Ovary (tissue), 9 donors: ENCODE results near the gene CISTR. TPM values are rescaled to one million over a fixed set of nuclear protein-coding genes. Genes with fewer than 3 reads are reported as not detected.

Experiments
- DNase-seq, 5 donors: peaks; one replicate each; pipeline ENCODE4 v3.0.0-alpha.2; 2019 to 2020
- H3K27ac ChIP-seq, 2 donors: fragments of 200-600 bp; one replicate each; pipeline versions ENCODE4 v1.5.1 to v1.8.0; 2019 to 2022
- H3K27me3 ChIP-seq: fragments of 200-600 bp; one replicate; pipeline ENCODE4 v1.8.0; 2022
- H3K36me3 ChIP-seq: fragments of 200-600 bp; sonication (generic); one replicate; pipeline ENCODE4 v1.5.1; 2019
- H3K4me1 ChIP-seq: one replicate; pipeline ENCODE4 v1.8.1; 2013; ENCODE audit warnings: mild to moderate bottlenecking, moderate library complexity; ENCODE audit not compliant: insufficient read depth
- H3K4me3 ChIP-seq: fragments of 200-600 bp; sonication (generic); one replicate; pipeline ENCODE4 v1.5.1; 2017
- H3K9me3 ChIP-seq, 2 donors: fragments of 200-600 bp in 1 of 2; sonication (generic) in 1 of 2; one replicate each; pipeline versions ENCODE4 v1.5.1 to v1.8.1; 2013 to 2019; ENCODE audit warnings: mild to moderate bottlenecking in 1 of 2, moderate library complexity in 1 of 2
- EP300 ChIP-seq: sonication (generic); formaldehyde crosslinking; IDR thresholded peaks from one replicate; pipeline ENCODE4 v1.6.1; 2017; ENCODE audit warnings: antibody characterized with exemption
- POLR2A ChIP-seq: fragments of 450-650 bp; IDR thresholded peaks from one replicate; pipeline ENCODE4 v1.6.1; 2017; ENCODE audit warnings: antibody characterized with exemption, mild to moderate bottlenecking, moderate library complexity
- WGBS, 3 donors: extraction: QIAGEN DNeasy Blood & Tissue Kit in 1 of 3; methylation state at CpG; one replicate each; pipeline versions ENCODE4 v1.1.5 to v1.1.7; 2013 to 2017; 5-methylcytosine and 5-hydroxymethylcytosine counted together
- intact Hi-C, 4 donors: fragments of 100-400 bp; cut with DNase I; formaldehyde crosslinking; loops; one replicate each; pipeline versions ENCODE4 v1.11.0 to v1.15.1; 2022 to 2023
- polyA plus RNA-seq, 2 donors: library from polyadenylated mRNA; stranded (reverse); fragments of 200-250 nt in 1 of 2; fragments of 350-450 nt in 1 of 2; fragmentation: Illumina TruSeq in 1 of 2; extraction: RNeasy Lipid Tissue Mini Kit (QIAGEN cat#74804) in 1 of 2; gene quantifications; one replicate each; pipeline ENCODE4 v1.2.3, GENCODE V29; 2013 to 2014
- total RNA-seq, 7 donors: library from RNA; depleted of rRNA in 2 of 7; stranded (reverse); fragments of >200 nt in 2 of 7; fragmentation: NEBNext Ultra II Directional in 3 of 7; extraction: Animal tissue kit (Norgen Biotek cat#: 25700) in 3 of 7; gene quantifications; one replicate each; pipeline versions ENCODE4 v1.1.0 to v1.2.4, GENCODE V29; 2016 to 2023
- TF ChIP-seq, protein P1 (sequence below), 3 donors: fragments of 450-650 bp in 2 of 3; fragments of 200-600 bp in 1 of 3; IDR thresholded peaks; one replicate each; pipeline versions ENCODE4 v1.5.1 to v1.8.0; 2016 to 2022; ENCODE audit warnings: antibody characterized with exemption in 3 of 3, mild to moderate bottlenecking in 1 of 3
- donor health status: DM: no; HTN: no; CAD: no; lungs with moderate emphysema.
- donor health status: DM: no; HTN: no; CAD: no.
- donor health status: Bipolar disorder and iron deficiency.
- donor health status: DM: yes; HTN: yes; CAD: no.
- donor health status: DM: no; HTN: no; CAD: no.
- donor health status: DM: yes; HTN: yes; CAD: no.

CISTR gene
- total and polyA plus RNA-seq, 9 donors = not detected

- peaks cover 10% of the 10 kb centered on the region for H3K4me1 ChIP-seq
- intact Hi-C loops = no loop called here
- H3K27me3 ChIP-seq = no peaks in the 10 kb centered on the region
- TF ChIP-seq POLR2A (no peak), EP300 (no peak)
- TF ChIP-seq, protein P1, sequence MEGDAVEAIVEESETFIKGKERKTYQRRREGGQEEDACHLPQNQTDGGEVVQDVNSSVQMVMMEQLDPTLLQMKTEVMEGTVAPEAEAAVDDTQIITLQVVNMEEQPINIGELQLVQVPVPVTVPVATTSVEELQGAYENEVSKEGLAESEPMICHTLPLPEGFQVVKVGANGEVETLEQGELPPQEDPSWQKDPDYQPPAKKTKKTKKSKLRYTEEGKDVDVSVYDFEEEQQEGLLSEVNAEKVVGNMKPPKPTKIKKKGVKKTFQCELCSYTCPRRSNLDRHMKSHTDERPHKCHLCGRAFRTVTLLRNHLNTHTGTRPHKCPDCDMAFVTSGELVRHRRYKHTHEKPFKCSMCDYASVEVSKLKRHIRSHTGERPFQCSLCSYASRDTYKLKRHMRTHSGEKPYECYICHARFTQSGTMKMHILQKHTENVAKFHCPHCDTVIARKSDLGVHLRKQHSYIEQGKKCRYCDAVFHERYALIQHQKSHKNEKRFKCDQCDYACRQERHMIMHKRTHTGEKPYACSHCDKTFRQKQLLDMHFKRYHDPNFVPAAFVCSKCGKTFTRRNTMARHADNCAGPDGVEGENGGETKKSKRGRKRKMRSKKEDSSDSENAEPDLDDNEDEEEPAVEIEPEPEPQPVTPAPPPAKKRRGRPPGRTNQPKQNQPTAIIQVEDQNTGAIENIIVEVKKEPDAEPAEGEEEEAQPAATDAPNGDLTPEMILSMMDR (IDR thresholded peaks at IDR 0.05) = no peak
- DNase-seq = peak; percentile 95 to 97 (median 96)
- WGBS, 3 donors = 0 to 1% (median 0%) methylated on average over 34 to 38 of the region's 38 CpGs
- H3K4me3 ChIP-seq = peak within 1 kb of the TSS; percentile 85
- no peaks in the 10 kb centered on the region for H3K36me3 ChIP-seq
- H3K9me3 ChIP-seq = no peaks in the 10 kb centered on the region
- peak within 1 kb of the TSS in 1 of 2 donors; percentile 63 for H3K27ac ChIP-seq
Measured at GRCh38 chr12:53727310-53728041, 24.3 kb downstream of the CISTR start, which contains the start of gene CALCOCO1. Gene CALCOCO1 (minus strand): TSS chr12:53727452. CDS start chr12:53725242, 2,210 bp downstream.

GRCh38 chr12:53726946-53727309, 24.9 kb downstream of the CISTR start:
- TF ChIP-seq EP300 = no peak
- no peak for TF ChIP-seq POLR2A
- TF ChIP-seq, protein P1 (IDR thresholded peaks at IDR 0.05) = no peak
- Histone ChIP-seq H3K27ac (no peak overlapping the region), H3K27me3 (no peaks in the 10 kb centered on the region), H3K9me3 (no peaks in the 10 kb centered on the region), H3K4me3 (peak overlapping the region; percentile 85), H3K4me1 (peaks cover 10% of the 10 kb centered on the region), H3K36me3 (no peaks in the 10 kb centered on the region)
- WGBS, 3 donors = 0 to 1% (median 1%) methylated on average over 15 of the region's 15 CpGs
- peak in 1 of 5 donors; percentile 44 for DNase-seq
- intact Hi-C loops = no loop called here

DNA sequence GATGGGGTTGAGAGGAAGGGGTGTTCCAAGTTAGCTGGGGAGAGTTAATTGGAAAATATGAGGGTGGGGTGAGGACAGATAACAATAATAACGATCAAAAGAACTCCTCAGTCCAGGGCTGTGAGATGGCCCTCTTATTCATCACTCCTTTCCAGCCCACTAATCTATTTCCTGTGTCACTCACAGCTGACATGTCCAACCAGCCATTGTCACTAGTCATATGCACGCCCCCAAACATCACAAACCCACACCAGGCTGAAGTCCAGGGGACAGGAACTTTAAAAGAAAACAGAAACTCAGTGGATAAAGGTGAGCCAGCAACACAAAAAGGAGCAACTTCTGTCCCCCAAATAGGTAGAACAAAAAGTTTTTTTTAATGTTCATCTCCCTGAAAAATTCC, 25.4 kb downstream of the CISTR start:
- TF ChIP-seq, protein P1 (IDR thresholded peaks at IDR 0.05) = no peak
- TF ChIP-seq EP300 = no peak
- no peak for TF ChIP-seq POLR2A
- intact Hi-C loops = no loop called here
- Histone ChIP-seq H3K4me3 (peak overlapping the region; percentile 85), H3K9me3 (no peaks in the 10 kb centered on the region), H3K36me3 (no peaks in the 10 kb centered on the region), H3K4me1 (peaks cover 10% of the 10 kb centered on the region), H3K27ac (no peak overlapping the region), H3K27me3 (no peaks in the 10 kb centered on the region)
- 21 to 36% (median 26%) methylated on average over 2 of the region's 2 CpGs for WGBS, 3 donors
- DNase-seq = no peak

- H3K4me3 ChIP-seq = peak overlapping the region; percentile 1
- intact Hi-C loops = no loop called here
- no peaks in the 10 kb centered on the region for H3K9me3 ChIP-seq
- 24 to 33% (median 30%) methylated on average over 4 of the region's 4 CpGs for WGBS, 3 donors
- peaks cover 10% of the 10 kb centered on the region for H3K4me1 ChIP-seq
- no peaks in the 10 kb centered on the region for H3K36me3 ChIP-seq
- TF ChIP-seq POLR2A = no peak
- TF ChIP-seq, protein P1 (IDR thresholded peaks at IDR 0.05) = no peak
- TF ChIP-seq EP300 = no peak
- no peaks in the 10 kb centered on the region for H3K27me3 ChIP-seq
- no peak overlapping the region for H3K27ac ChIP-seq
- DNase-seq = no peak
Measured at GRCh38 chr12:53725824-53726223, 26.0 kb downstream of the CISTR start.
